H1 (cell line): ENCODE measurements around the gene GPR157. TPM values are rescaled to one million over a fixed set of nuclear protein-coding genes. Genes with fewer than 3 reads are reported as not detected.

Experiments
- CTCF ChIA-PET: fragments of 300-600 bp; sonication (Branson Sonifier 250); formaldehyde crosslinking; loops from one replicate; lab custom pipeline; 2021; ENCODE audit not compliant: partially characterized antibody; lab: Charles Lee
- POLR2A ChIA-PET: fragments of 300-600 bp; sonication (Branson Sonifier 250); formaldehyde crosslinking; loops from one replicate; lab custom pipeline; 2021; ENCODE audit warnings: inconsistent platforms; ENCODE audit not compliant: partially characterized antibody; lab: Charles Lee
- DNase-seq, 2 experiments: peaks; one replicate each; pipeline versions ENCODE4 v3.0.0 to v3.0.0-alpha.2; 2010 to 2022; ENCODE audit warnings: low spot score in 2 of 2, low read depth in 1 of 2, mixed read lengths in 1 of 2
- FAIRE-seq: peaks from 2 replicates; lab custom pipeline; 2011; peaks lifted over from hg19 to GRCh38; lab: Jason Lieb, UNC
- H2AFZ ChIP-seq: 2 replicates; pipeline ENCODE4 v1.8.1; 2012; ENCODE audit warnings: low read length, inconsistent platforms
- H2AK5ac ChIP-seq: 2 replicates; pipeline ENCODE4 v1.6.1; 2013; ENCODE audit warnings: low read depth, low read length
- H2BK120ac ChIP-seq: replicated peaks from 2 replicates; pipeline ENCODE3; 2013; ENCODE audit warnings: low read depth, low read length, inconsistent platforms
- H2BK12ac ChIP-seq: 2 replicates; pipeline ENCODE4 v1.6.1; 2013; ENCODE audit warnings: low read depth, low read length
- H2BK15ac ChIP-seq: 2 replicates; pipeline ENCODE4 v1.6.1; 2013; ENCODE audit warnings: low read length
- H2BK20ac ChIP-seq: 2 replicates; pipeline ENCODE4 v1.6.1; 2013; ENCODE audit warnings: low read length
- H2BK5ac ChIP-seq: 2 replicates; pipeline ENCODE4 v1.6.1; 2013; ENCODE audit warnings: low read depth, low read length
- H3K14ac ChIP-seq: 2 replicates; pipeline ENCODE4 v1.6.1; 2013; ENCODE audit warnings: inconsistent platforms; ENCODE audit not compliant: insufficient read length
- H3K18ac ChIP-seq: 2 replicates; pipeline ENCODE4 v1.6.1; 2013; ENCODE audit warnings: low read length; ENCODE audit errors: extremely low read depth
- H3K23ac ChIP-seq: 2 replicates; pipeline ENCODE4 v1.6.1; 2013; ENCODE audit warnings: inconsistent platforms; ENCODE audit not compliant: insufficient read length
- H3K23me2 ChIP-seq: 2 replicates; pipeline ENCODE4 v1.6.1; 2013; ENCODE audit warnings: low read depth, low read length
- H3K27ac ChIP-seq: 2 replicates; pipeline ENCODE4 v1.6.1; 2011; ENCODE audit warnings: low read depth, low read length, inconsistent platforms
- H3K27me3 ChIP-seq, 4 experiments: replicated peaks in 1 of 4; 1 replicate in 1 of 4; 2 replicates in 3 of 4; pipeline versions ENCODE4 v1.6.1 to v1.8.1; 2011 to 2013; ENCODE audit warnings: low read length in 3 of 4, mild to moderate bottlenecking in 3 of 4, inconsistent platforms in 2 of 4, mixed read lengths in 2 of 4, moderate library complexity in 1 of 4; ENCODE audit not compliant: control insufficient read depth in 3 of 4, insufficient read depth in 3 of 4; ENCODE audit errors: extremely low read depth in 1 of 4
- H3K36me3 ChIP-seq, 4 experiments: 2 replicates each; pipeline versions ENCODE4 v1.6.1 to v1.8.1; 2011 to 2013; ENCODE audit warnings: mild to moderate bottlenecking in 4 of 4, low read length in 3 of 4, moderate library complexity in 2 of 4, control low read depth in 1 of 4, inconsistent platforms in 1 of 4; ENCODE audit not compliant: insufficient read depth in 4 of 4, control insufficient read depth in 2 of 4
- H3K4ac ChIP-seq: replicated peaks from 2 replicates; pipeline ENCODE3; 2013; ENCODE audit warnings: low read length, low read depth, mixed read lengths, inconsistent platforms; ENCODE audit not compliant: insufficient read length
- H3K4me1 ChIP-seq, 4 experiments: replicated peaks in 1 of 4; 1 replicate in 1 of 4; 2 replicates in 3 of 4; pipeline versions ENCODE4 v1.6.1 to v1.8.1; 2011 to 2013; ENCODE audit warnings: low read length in 3 of 4, inconsistent platforms in 2 of 4, mixed read lengths in 1 of 4; ENCODE audit not compliant: insufficient read depth in 4 of 4, control insufficient read depth in 3 of 4
- H3K4me2 ChIP-seq, 2 experiments: 2 replicates each; pipeline versions ENCODE4 v1.6.1 to v1.8.1; 2011 to 2013; ENCODE audit warnings: low read depth in 2 of 2, low read length in 2 of 2, control low read depth in 1 of 2, inconsistent platforms in 1 of 2, mild to moderate bottlenecking in 1 of 2; ENCODE audit not compliant: insufficient read depth in 1 of 2
- H3K4me3 ChIP-seq, 4 experiments: fragments of 200-600, 300-600 bp in 1 of 4; sonication (generic), shearing (Covaris generic), sonication (Bioruptor Twin) in 1 of 4; 2 replicates each; pipeline versions ENCODE4 v1.5.1 to v1.8.1; 2011 to 2016; ENCODE audit warnings: low read length in 4 of 4, low read depth in 3 of 4, control low read depth in 2 of 4, inconsistent platforms in 2 of 4, mild to moderate bottlenecking in 2 of 4, mixed read lengths in 1 of 4, moderate library complexity in 1 of 4; ENCODE audit not compliant: insufficient read depth in 2 of 4; ENCODE audit errors: extremely low read depth in 1 of 4
- H3K56ac ChIP-seq: replicated peaks from 2 replicates; pipeline ENCODE3; 2013; ENCODE audit warnings: low read depth, mild to moderate bottlenecking, mixed read lengths, low read length, inconsistent platforms; ENCODE audit not compliant: insufficient read length
- H3K79me1 ChIP-seq: 2 replicates; pipeline ENCODE4 v1.6.1; 2013; ENCODE audit warnings: low read depth, low read length, control low read depth
- H3K79me2 ChIP-seq, 2 experiments: 2 replicates each; pipeline versions ENCODE4 v1.6.1 to v1.8.1; 2012 to 2013; ENCODE audit warnings: low read length in 2 of 2, mild to moderate bottlenecking in 2 of 2, inconsistent platforms in 1 of 2; ENCODE audit not compliant: insufficient read depth in 2 of 2, control insufficient read depth in 1 of 2
- H3K9ac ChIP-seq, 4 experiments: replicated peaks in 1 of 4; 1 replicate in 1 of 4; 2 replicates in 3 of 4; pipeline versions ENCODE4 v1.6.1 to v1.8.1; 2011 to 2013; ENCODE audit warnings: low read depth in 3 of 4, low read length in 3 of 4, control low read depth in 2 of 4, mild to moderate bottlenecking in 2 of 4, moderate library complexity in 2 of 4, inconsistent platforms in 1 of 4; ENCODE audit errors: extremely low read depth in 1 of 4
- H3K9me3 ChIP-seq, 2 experiments: 2 replicates each; pipeline versions ENCODE4 v1.6.1 to v1.8.1; 2012 to 2013; ENCODE audit warnings: mild to moderate bottlenecking in 2 of 2, moderate library complexity in 2 of 2, control low read depth in 1 of 2, inconsistent platforms in 1 of 2, low read depth in 1 of 2, low read length in 1 of 2, mixed read lengths in 1 of 2; ENCODE audit not compliant: insufficient read depth in 2 of 2
- H4K20me1 ChIP-seq, 2 experiments: replicated peaks in 1 of 2; 2 replicates each; pipeline versions ENCODE3 to v1.8.1; 2011 to 2013; ENCODE audit warnings: inconsistent platforms in 2 of 2, low read length in 2 of 2, mild to moderate bottlenecking in 1 of 2; ENCODE audit not compliant: insufficient read depth in 2 of 2, control insufficient read depth in 1 of 2
- H4K5ac ChIP-seq: 2 replicates; pipeline ENCODE4 v1.6.1; 2013; ENCODE audit warnings: low read length, low read depth, mixed read lengths, inconsistent platforms; ENCODE audit not compliant: insufficient read length
- H4K8ac ChIP-seq: 2 replicates; pipeline ENCODE4 v1.8.0; 2013; ENCODE audit warnings: mild to moderate bottlenecking, moderate library complexity, low read length, inconsistent platforms; ENCODE audit not compliant: insufficient read depth; ENCODE audit errors: extremely low read depth
- H4K91ac ChIP-seq: replicated peaks from 2 replicates; pipeline ENCODE3; 2013; ENCODE audit warnings: low read length, mixed read lengths, inconsistent platforms; ENCODE audit not compliant: insufficient read length
- BACH1 ChIP-seq: IDR thresholded peaks from 2 replicates; pipeline ENCODE4 v1.6.1; 2012; ENCODE audit warnings: low read length, improper control_type of control experiment
- BCL11A ChIP-seq, 2 experiments: IDR thresholded peaks; one replicate each; pipeline ENCODE4 v1.6.1; 2011; ENCODE audit warnings: low read depth in 2 of 2, low read length in 2 of 2, mild to moderate bottlenecking in 2 of 2
- BRCA1 ChIP-seq: IDR thresholded peaks from 2 replicates; pipeline ENCODE4 v1.6.1; 2012; ENCODE audit warnings: low read depth, low read length, improper control_type of control experiment
- CHD1 ChIP-seq: IDR thresholded peaks from 2 replicates; pipeline ENCODE4 v1.6.1; 2012; ENCODE audit warnings: low read depth, low read length, improper control_type of control experiment
- FOSL1 ChIP-seq: IDR thresholded peaks from 2 replicates; pipeline ENCODE4 v1.6.1; 2011; ENCODE audit warnings: mild to moderate bottlenecking, low read depth, low read length, moderate library complexity; ENCODE audit not compliant: insufficient read depth
- GABPA ChIP-seq: IDR thresholded peaks from 2 replicates; pipeline ENCODE4 v1.6.1; 2011; ENCODE audit warnings: mild to moderate bottlenecking, low read length, moderate library complexity, borderline replicate concordance; ENCODE audit not compliant: insufficient read depth
- KDM4A ChIP-seq: IDR thresholded peaks from one replicate; pipeline ENCODE4 v1.7.1; 2012; ENCODE audit warnings: low read depth, mild to moderate bottlenecking, moderate library complexity, low read length, inconsistent platforms; ENCODE audit not compliant: severe bottlenecking
- MAX ChIP-seq: IDR thresholded peaks from 2 replicates; pipeline ENCODE4 v1.6.1; 2012; ENCODE audit warnings: inconsistent platforms
- RBBP5 ChIP-seq: IDR thresholded peaks from 2 replicates; pipeline ENCODE4 v1.7.1; 2012; ENCODE audit warnings: low read depth, mild to moderate bottlenecking, inconsistent platforms, low read length, moderate library complexity, borderline replicate concordance
- RXRA ChIP-seq: IDR thresholded peaks from 2 replicates; pipeline ENCODE4 v1.6.1; 2011; ENCODE audit warnings: low read depth, mild to moderate bottlenecking, low read length, moderate library complexity; ENCODE audit not compliant: insufficient read depth
- SIN3A ChIP-seq, 2 experiments: IDR thresholded peaks in 1 of 2; conservative IDR thresholded peaks in 1 of 2; 2 replicates each; pipeline ENCODE4 v1.6.1; 2011 to 2012; ENCODE audit warnings: low read length in 2 of 2, improper control_type of control experiment in 1 of 2, low read depth in 1 of 2, mild to moderate bottlenecking in 1 of 2
- SIRT6 ChIP-seq: IDR thresholded peaks from one replicate; pipeline ENCODE4 v1.7.1; 2012; ENCODE audit warnings: low read length, inconsistent platforms
- SP4 ChIP-seq: IDR thresholded peaks from 2 replicates; pipeline ENCODE4 v1.6.1; 2012; ENCODE audit warnings: low read length, inconsistent platforms
- SUZ12 ChIP-seq: fragments of 200-600 bp; sonication (generic); IDR thresholded peaks from 2 replicates; pipeline ENCODE4 v1.6.1; 2012; ENCODE audit warnings: mild to moderate bottlenecking, inconsistent platforms, low read length, moderate library complexity, mixed read lengths
- ZNF274 ChIP-seq: IDR thresholded peaks from 2 replicates; pipeline ENCODE4 v1.7.0; 2012; ENCODE audit warnings: low read length, borderline replicate concordance; ENCODE audit errors: extremely low read depth
- whole genome bisulfite sequencing, 2 experiments: shearing (Covaris generic) in 1 of 2; methylation state at CpG; one replicate each; pipeline versions ENCODE4 v1.1.6 to v1.1.7; 2013 to 2015; ENCODE audit warnings: low lambda C conversion rate in 2 of 2, mixed read lengths in 2 of 2, inconsistent platforms in 1 of 2, low coverage in 1 of 2, missing lambda C conversion rate in 1 of 2; ENCODE audit not compliant: insufficient replicate concordance in 2 of 2, insufficient coverage in 1 of 2, insufficient read length in 1 of 2; ENCODE audit errors: extremely low coverage in 1 of 2, missing lambda C conversion rate in 1 of 2; 5-methylcytosine and 5-hydroxymethylcytosine counted together
- polyA plus RNA-seq, 7 experiments: library from polyadenylated mRNA; depleted of rRNA in 3 of 7; stranded (reverse) in 5 of 7; unstranded in 2 of 7; fragments of >200 nt in 5 of 7; fragments of 200-250 nt in 2 of 7; gene quantifications; 1 replicate in 5 of 7; 2 replicates in 1 of 7; 4 replicates in 1 of 7; pipeline versions ENCODE4 v1.2.1 to v1.2.3, GENCODE V29; 2011 to 2013; ENCODE audit warnings: missing spikeins in 2 of 7, mixed read lengths in 2 of 7
- total RNA-seq: library from RNA; stranded (reverse); fragmentation: NEBNext Ultra II Directional; extraction: Animal tissue kit (Norgen Biotek cat#: 25700); gene quantifications from 2 replicates; pipeline ENCODE4 v1.2.1, GENCODE V29; 2021

GPR157 gene
- total and polyA plus RNA-seq, 2 of the 8 experiments (the other 6 are each of a cell fraction or from before 2014, with no cell fraction given), result 1.0 to 11.0 TPM

- H4K8ac ChIP-seq, result no peak overlapping the region
- no peak overlapping the region for H2AK5ac ChIP-seq
- no peak overlapping the region for H3K14ac ChIP-seq
- no peaks in the 10 kb centered on the region for H3K9me3 ChIP-seq
- H4K91ac ChIP-seq, result no peak overlapping the region
- no peaks in the 10 kb centered on the region for H3K23me2 ChIP-seq
- no peak overlapping the region for H2BK12ac ChIP-seq
- no peak overlapping the region for H2BK120ac ChIP-seq
- H3K23ac ChIP-seq, result no peak overlapping the region
- H4K20me1 ChIP-seq, result no peaks in the 10 kb centered on the region
- POLR2A ChIA-PET, result interaction anchor here (0.9 kb wide), 1 partner anchor 202 kb away, joined by 3 read pairs; no protein-coding TSS in a partner anchor
- no peak overlapping the region for H2BK15ac ChIP-seq
- no peak overlapping the region for H3K56ac ChIP-seq
- FAIRE-seq (no peak), DNase-seq (no peak)
- H3K79me2 ChIP-seq, result no peaks in the 10 kb centered on the region
- H3K4ac ChIP-seq, result no peak overlapping the region
- no peak overlapping the region for H4K5ac ChIP-seq
- H3K79me1 ChIP-seq, result no peaks in the 10 kb centered on the region
- H3K36me3 ChIP-seq, result no peaks in the 10 kb centered on the region
- H3K27me3 ChIP-seq, result no peaks in the 10 kb centered on the region
- H3K9ac ChIP-seq, result no peak overlapping the region
- no peak for TF ChIP-seq SUZ12
- TF ChIP-seq FOSL1, result no peak
- TF ChIP-seq SP4, result no peak
- no peak for TF ChIP-seq SIRT6
- TF ChIP-seq KDM4A, result no peak
- no peak for TF ChIP-seq ZNF274
- no peak for TF ChIP-seq BCL11A (IDR thresholded peaks at IDR 0.05; ENCODE audit: low read depth in 2 of 2, low read length in 2 of 2)
- no peak for TF ChIP-seq SIN3A (conservative IDR thresholded peaks at IDR 0.05 in 1 of 2, IDR thresholded peaks at IDR 0.05 in 1 of 2; ENCODE audit: low read depth in 1 of 2, low read length in 2 of 2)
- no peak for TF ChIP-seq RXRA
- TF ChIP-seq CHD1, result no peak
- TF ChIP-seq BACH1, result no peak
- no peak for TF ChIP-seq RBBP5
- no peak for TF ChIP-seq GABPA
- no peak for TF ChIP-seq BRCA1
- no peak for TF ChIP-seq MAX
- H3K27ac ChIP-seq, result no peak overlapping the region
- H3K4me3 ChIP-seq, result no peak overlapping the region
- no peak overlapping the region for H3K4me2 ChIP-seq
- WGBS, 2 experiments, result 76% methylated on average over 4 of the region's 4 CpGs; no CpG with 5 or more reads in 1 of the 2 experiments
- no peak overlapping the region for H3K18ac ChIP-seq
- H3K4me1 ChIP-seq, result peaks cover 0 to 5% (median 3%) of the 10 kb centered on the region in 4 experiments; a peak in 5 of 7 replicates
- no peak overlapping the region for H2BK5ac ChIP-seq
- CTCF ChIA-PET, result interaction anchor here (0.6 kb wide), 1 partner anchor 14 kb away, joined by 4 read pairs; no protein-coding TSS in a partner anchor
- H2BK20ac ChIP-seq, result no peak overlapping the region
- H2AFZ ChIP-seq, result 0 out of 2 replicates have a peak overlapping the region, but pooled peaks have one; percentile 55
Measured at GRCh38 chr1:9068981-9069325, 59.9 kb downstream of the GPR157 start.
